ENCODE results near the gene FCRL5. TPM values are rescaled to one million over a fixed set of nuclear protein-coding genes. Genes with fewer than 3 reads are reported as not detected.

FCRL5 gene
- total and polyA plus RNA-seq, 9 of the 15 experiments (the other 6 are each of a cell fraction or from before 2014, with no cell fraction given): not detected

DNA sequence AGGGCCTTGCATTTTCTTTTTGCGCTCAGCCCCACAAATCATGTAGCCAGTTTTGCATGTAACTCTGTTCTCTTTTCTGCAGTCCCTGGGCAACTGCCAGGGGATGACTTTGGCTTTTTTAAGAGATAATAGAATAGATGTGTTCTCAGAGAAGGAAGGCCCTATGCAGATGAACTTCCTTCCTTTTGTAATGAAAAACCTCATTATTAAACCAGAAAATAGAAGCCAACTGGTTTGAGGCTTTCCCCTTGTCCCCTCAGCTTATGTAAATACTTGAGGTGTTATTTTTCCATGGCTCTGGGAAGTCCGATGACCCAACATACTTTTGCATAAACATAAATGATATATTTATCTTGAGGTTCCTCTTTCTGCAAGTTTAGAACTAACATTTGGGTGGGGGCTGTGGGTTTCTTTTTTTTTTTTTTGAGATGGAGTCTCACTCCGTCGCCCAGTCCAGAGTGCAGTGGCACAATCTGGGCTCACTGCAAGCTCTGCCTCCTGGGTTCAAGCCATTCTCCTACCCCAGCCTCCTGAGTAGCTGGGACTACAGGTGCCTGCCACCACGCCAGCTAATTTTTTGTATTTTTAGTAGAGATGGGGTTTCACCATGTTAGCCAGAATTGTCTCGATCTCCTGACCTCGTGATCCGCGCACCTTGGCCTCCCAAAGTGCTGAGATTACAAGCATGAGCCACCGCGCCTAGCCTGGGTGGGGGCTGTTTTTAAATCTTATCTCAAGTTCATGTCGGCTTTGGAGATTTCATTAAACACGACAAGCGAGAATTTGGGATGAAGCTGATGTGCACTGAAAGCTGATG is 14.4 kb upstream of the FCRL5 start (continued):
- TF ChIP-seq ZNF830 (CRISPR knock-in tag; IDR thresholded peaks at IDR 0.05) (no peak), BRD9 (IDR thresholded peaks at IDR 0.05; ENCODE audit: low read depth, partially characterized antibody) (no peak), NFE2 (IDR thresholded peaks at IDR 0.05; ENCODE audit: low read depth) (peak; percentile 46; the same call in 1 of the 2 replicates), NFATC3 (IDR thresholded peaks at IDR 0.05) (no peak), BRCA1 (IDR thresholded peaks at IDR 0.05) (no peak), BRCA1 (CRISPR knock-in tag; IDR thresholded peaks at IDR 0.05) (no peak)
- TF ChIP-seq, protein P1, sequence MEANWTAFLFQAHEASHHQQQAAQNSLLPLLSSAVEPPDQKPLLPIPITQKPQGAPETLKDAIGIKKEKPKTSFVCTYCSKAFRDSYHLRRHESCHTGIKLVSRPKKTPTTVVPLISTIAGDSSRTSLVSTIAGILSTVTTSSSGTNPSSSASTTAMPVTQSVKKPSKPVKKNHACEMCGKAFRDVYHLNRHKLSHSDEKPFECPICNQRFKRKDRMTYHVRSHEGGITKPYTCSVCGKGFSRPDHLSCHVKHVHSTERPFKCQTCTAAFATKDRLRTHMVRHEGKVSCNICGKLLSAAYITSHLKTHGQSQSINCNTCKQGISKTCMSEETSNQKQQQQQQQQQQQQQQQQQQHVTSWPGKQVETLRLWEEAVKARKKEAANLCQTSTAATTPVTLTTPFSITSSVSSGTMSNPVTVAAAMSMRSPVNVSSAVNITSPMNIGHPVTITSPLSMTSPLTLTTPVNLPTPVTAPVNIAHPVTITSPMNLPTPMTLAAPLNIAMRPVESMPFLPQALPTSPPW (CRISPR knock-in tag; IDR thresholded peaks at IDR 0.05): peak; percentile 74; the same call in 1 of the 2 replicates
- TF ChIP-seq, protein P2, sequence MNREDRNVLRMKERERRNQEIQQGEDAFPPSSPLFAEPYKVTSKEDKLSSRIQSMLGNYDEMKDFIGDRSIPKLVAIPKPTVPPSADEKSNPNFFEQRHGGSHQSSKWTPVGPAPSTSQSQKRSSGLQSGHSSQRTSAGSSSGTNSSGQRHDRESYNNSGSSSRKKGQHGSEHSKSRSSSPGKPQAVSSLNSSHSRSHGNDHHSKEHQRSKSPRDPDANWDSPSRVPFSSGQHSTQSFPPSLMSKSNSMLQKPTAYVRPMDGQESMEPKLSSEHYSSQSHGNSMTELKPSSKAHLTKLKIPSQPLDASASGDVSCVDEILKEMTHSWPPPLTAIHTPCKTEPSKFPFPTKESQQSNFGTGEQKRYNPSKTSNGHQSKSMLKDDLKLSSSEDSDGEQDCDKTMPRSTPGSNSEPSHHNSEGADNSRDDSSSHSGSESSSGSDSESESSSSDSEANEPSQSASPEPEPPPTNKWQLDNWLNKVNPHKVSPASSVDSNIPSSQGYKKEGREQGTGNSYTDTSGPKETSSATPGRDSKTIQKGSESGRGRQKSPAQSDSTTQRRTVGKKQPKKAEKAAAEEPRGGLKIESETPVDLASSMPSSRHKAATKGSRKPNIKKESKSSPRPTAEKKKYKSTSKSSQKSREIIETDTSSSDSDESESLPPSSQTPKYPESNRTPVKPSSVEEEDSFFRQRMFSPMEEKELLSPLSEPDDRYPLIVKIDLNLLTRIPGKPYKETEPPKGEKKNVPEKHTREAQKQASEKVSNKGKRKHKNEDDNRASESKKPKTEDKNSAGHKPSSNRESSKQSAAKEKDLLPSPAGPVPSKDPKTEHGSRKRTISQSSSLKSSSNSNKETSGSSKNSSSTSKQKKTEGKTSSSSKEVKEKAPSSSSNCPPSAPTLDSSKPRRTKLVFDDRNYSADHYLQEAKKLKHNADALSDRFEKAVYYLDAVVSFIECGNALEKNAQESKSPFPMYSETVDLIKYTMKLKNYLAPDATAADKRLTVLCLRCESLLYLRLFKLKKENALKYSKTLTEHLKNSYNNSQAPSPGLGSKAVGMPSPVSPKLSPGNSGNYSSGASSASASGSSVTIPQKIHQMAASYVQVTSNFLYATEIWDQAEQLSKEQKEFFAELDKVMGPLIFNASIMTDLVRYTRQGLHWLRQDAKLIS (CRISPR knock-in tag; IDR thresholded peaks at IDR 0.05): no peak

All from K562 (cell line).